HG03135 (cell line): ENCODE measurements around the gene POLR2M.

ENCODE experiments used
- ATAC-seq: cut with Tn5 transposase; IDR thresholded peaks from one replicate; pipeline ENCODE4 v1.9.1; 2021; ENCODE audit warnings: mild to moderate bottlenecking, moderate library complexity; ENCODE audit not compliant: unreplicated experiment

POLR2M gene

GRCh38 chr15:57691082-57691481 is 15.4 kb upstream of the POLR2M start:
- no peak for ATAC-seq

GRCh38 chr15:57692709-57693108 is 13.8 kb upstream of the POLR2M start:
- ATAC-seq, result no peak

- no peak for ATAC-seq
These were observed 12.2 kb upstream of the POLR2M start for GRCh38 chr15:57694279-57694678.

- ATAC-seq, result no peak
These were observed 10.4 kb upstream of the POLR2M start for GRCh38 chr15:57696146-57696545.

GRCh38 chr15:57697588-57697987 is 8.9 kb upstream of the POLR2M start:
- ATAC-seq, result no peak

GRCh38 chr15:57698243-57698642 is 8.3 kb upstream of the POLR2M start:
- no peak for ATAC-seq

GRCh38 chr15:57698991-57699390 is 7.5 kb upstream of the POLR2M start:
- no peak for ATAC-seq

- no peak for ATAC-seq
These were observed 3.1 kb upstream of the POLR2M start for GRCh38 chr15:57703387-57703786.

- no peak for ATAC-seq
These were observed 2.1 kb upstream of the POLR2M start for GRCh38 chr15:57704441-57704840.

- no peak for ATAC-seq
These were observed 639 bp upstream of the POLR2M start for GRCh38 chr15:57705746-57706404.

- no peak for ATAC-seq
These were observed 1.5 kb downstream of the POLR2M start for GRCh38 chr15:57708047-57708446.

GRCh38 chr15:57718309-57718708 is 11.8 kb downstream of the POLR2M start:
- ATAC-seq, result no peak

GRCh38 chr15:57720867-57721266 is 14.4 kb downstream of the POLR2M start:
- no peak for ATAC-seq

- no peak for ATAC-seq
These were observed 19.9 kb downstream of the POLR2M start for GRCh38 chr15:57726411-57726810.

GRCh38 chr15:57727031-57727430 is 20.5 kb downstream of the POLR2M start:
- ATAC-seq, result no peak

- no peak for ATAC-seq
These were observed 21.9 kb downstream of the POLR2M start for GRCh38 chr15:57728436-57728835.

GRCh38 chr15:57730876-57731275 is 24.4 kb downstream of the POLR2M start:
- ATAC-seq, result no peak

GRCh38 chr15:57731530-57732103 is 25.1 kb downstream of the POLR2M start:
- ATAC-seq, result no peak

GRCh38 chr15:57732526-57733331 is 26.2 kb downstream of the POLR2M start:
- no peak for ATAC-seq

GRCh38 chr15:57734860-57735259 is 28.3 kb downstream of the POLR2M start:
- no peak for ATAC-seq

- ATAC-seq, result no peak
These were observed 28.9 kb downstream of the POLR2M start for GRCh38 chr15:57735431-57735830.

- ATAC-seq, result no peak
These were observed 29.4 kb downstream of the POLR2M start for GRCh38 chr15:57735891-57736290.
